Sigmoid colon (tissue), 4 donors: ENCODE data around the gene VWA3B.

ENCODE experiments used
- POLR2AphosphoS5 ChIP-seq, 4 donors: sonication (generic); formaldehyde crosslinking; IDR thresholded peaks; one replicate each; pipeline ENCODE4 v1.6.1; 2017; ENCODE audit warnings: antibody characterized with exemption in 4 of 4
- TF ChIP-seq, protein P1 (sequence below), 4 experiments: fragments of 450-650 bp in 3 of 4; fragments of 200-600 bp in 1 of 4; IDR thresholded peaks; one replicate each; pipeline ENCODE4 v1.5.1; 2016 to 2019; ENCODE audit warnings: antibody characterized with exemption in 4 of 4, mild to moderate bottlenecking in 3 of 4, moderate library complexity in 2 of 4

GRCh38 chr2:98155716-98156115 lies 68.7 kb downstream of the VWA3B start:
- TF ChIP-seq, protein P1, sequence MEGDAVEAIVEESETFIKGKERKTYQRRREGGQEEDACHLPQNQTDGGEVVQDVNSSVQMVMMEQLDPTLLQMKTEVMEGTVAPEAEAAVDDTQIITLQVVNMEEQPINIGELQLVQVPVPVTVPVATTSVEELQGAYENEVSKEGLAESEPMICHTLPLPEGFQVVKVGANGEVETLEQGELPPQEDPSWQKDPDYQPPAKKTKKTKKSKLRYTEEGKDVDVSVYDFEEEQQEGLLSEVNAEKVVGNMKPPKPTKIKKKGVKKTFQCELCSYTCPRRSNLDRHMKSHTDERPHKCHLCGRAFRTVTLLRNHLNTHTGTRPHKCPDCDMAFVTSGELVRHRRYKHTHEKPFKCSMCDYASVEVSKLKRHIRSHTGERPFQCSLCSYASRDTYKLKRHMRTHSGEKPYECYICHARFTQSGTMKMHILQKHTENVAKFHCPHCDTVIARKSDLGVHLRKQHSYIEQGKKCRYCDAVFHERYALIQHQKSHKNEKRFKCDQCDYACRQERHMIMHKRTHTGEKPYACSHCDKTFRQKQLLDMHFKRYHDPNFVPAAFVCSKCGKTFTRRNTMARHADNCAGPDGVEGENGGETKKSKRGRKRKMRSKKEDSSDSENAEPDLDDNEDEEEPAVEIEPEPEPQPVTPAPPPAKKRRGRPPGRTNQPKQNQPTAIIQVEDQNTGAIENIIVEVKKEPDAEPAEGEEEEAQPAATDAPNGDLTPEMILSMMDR (IDR thresholded peaks at IDR 0.05) = no peak
- TF ChIP-seq POLR2AphosphoS5 (IDR thresholded peaks at IDR 0.05) = no peak
